ENCODE results near the gene INPP4B. TPM values are rescaled to one million over a fixed set of nuclear protein-coding genes. Genes with fewer than 3 reads are reported as not detected.
A peak's percentile ranks its signal among the peaks of the same experiment; 100 is the strongest.

The INPP4B gene
- total RNA-seq, 2 donors from 2014 or later: 18.1 to 19.6 TPM

GRCh38 chr4:142354794-142355420 is 491.2 kb downstream of the INPP4B start:
- DNase-seq (no peak), ATAC-seq (peak; percentile 34)
- intact Hi-C loops (cut with DNase I, micrococcal nuclease): loop anchor here in 1 of 2 donors (5.0 kb wide), 1 partner anchor 487 kb away; no protein-coding TSS in a partner anchor

- ATAC-seq: no peak
- no peak for DNase-seq
- intact Hi-C loops (cut with DNase I, micrococcal nuclease): loop anchor here in 1 of 2 donors (5.0 kb wide), 1 partner anchor 488 kb away; no protein-coding TSS in a partner anchor
Observed at GRCh38 chr4:142354041-142354440, 492.1 kb downstream of the INPP4B start.

- peak; percentile 35 for ATAC-seq
- no peak for DNase-seq
- intact Hi-C loops (cut with DNase I, micrococcal nuclease): loop anchor here in 1 of 2 donors (5.0 kb wide), 1 partner anchor 489 kb away; no protein-coding TSS in a partner anchor
Observed at GRCh38 chr4:142353149-142353738, 492.9 kb downstream of the INPP4B start.

GRCh38 chr4:142352712-142353111 is 493.4 kb downstream of the INPP4B start:
- intact Hi-C loops (cut with DNase I, micrococcal nuclease): loop anchor here in 1 of 2 donors (5.0 kb wide), 1 partner anchor 490 kb away; no protein-coding TSS in a partner anchor
- no peak for ATAC-seq
- DNase-seq: no peak

GRCh38 chr4:142351958-142352357 is 494.1 kb downstream of the INPP4B start:
- DNase-seq (no peak), ATAC-seq (no peak)
- intact Hi-C loops (cut with DNase I, micrococcal nuclease): loop anchor here in 1 of 2 donors (5.0 kb wide), 1 partner anchor 490 kb away; no protein-coding TSS in a partner anchor

- DNase-seq (peak; percentile 11 to 41), ATAC-seq (peak; percentile 90)
- intact Hi-C loops (cut with DNase I, micrococcal nuclease): loop anchor here in 1 of 2 donors (5.0 kb wide), 1 partner anchor 491 kb away; no protein-coding TSS in a partner anchor
Observed at GRCh38 chr4:142350871-142351270, 495.2 kb downstream of the INPP4B start.

GRCh38 chr4:142348613-142349021 is 497.5 kb downstream of the INPP4B start:
- ATAC-seq: peak; percentile 70
- no peak for DNase-seq

GRCh38 chr4:142347241-142347640 is 498.9 kb downstream of the INPP4B start:
- intact Hi-C loops (cut with DNase I, micrococcal nuclease): no loop called here
- DNase-seq: no peak
- ATAC-seq: peak; percentile 64

More at GRCh38 chr4:142348613-142349021, 497.5 kb downstream of the INPP4B start:
- intact Hi-C loops (cut with DNase I, micrococcal nuclease): no loop called here

GRCh38 chr4:142345924-142346323 is 500.2 kb downstream of the INPP4B start:
- no peak for DNase-seq
- ATAC-seq: no peak
- intact Hi-C loops (cut with DNase I, micrococcal nuclease): no loop called here

- no peak for DNase-seq
- no peak for ATAC-seq
- intact Hi-C loops (cut with DNase I, micrococcal nuclease): no loop called here
Observed at GRCh38 chr4:142341268-142341667, 504.8 kb downstream of the INPP4B start.

- no peak for DNase-seq
- no peak for ATAC-seq
- intact Hi-C loops (cut with DNase I, micrococcal nuclease): no loop called here
Observed at GRCh38 chr4:142339053-142339452, 507.0 kb downstream of the INPP4B start.

GRCh38 chr4:142336251-142336934 is 509.7 kb downstream of the INPP4B start:
- ATAC-seq (no peak), DNase-seq (no peak)
- intact Hi-C loops (cut with DNase I, micrococcal nuclease): no loop called here

GRCh38 chr4:142334931-142335330 is 511.2 kb downstream of the INPP4B start:
- intact Hi-C loops (cut with DNase I, micrococcal nuclease): no loop called here
- no peak for DNase-seq
- ATAC-seq: no peak

GRCh38 chr4:142331646-142332045 is 514.5 kb downstream of the INPP4B start:
- intact Hi-C loops (cut with DNase I, micrococcal nuclease): no loop called here
- ATAC-seq (no peak), DNase-seq (no peak)

GRCh38 chr4:142331132-142331531 is 515.0 kb downstream of the INPP4B start:
- DNase-seq (no peak), ATAC-seq (no peak)
- intact Hi-C loops (cut with DNase I, micrococcal nuclease): no loop called here

- intact Hi-C loops (cut with DNase I, micrococcal nuclease): no loop called here
- no peak for DNase-seq
- ATAC-seq: no peak
Observed at GRCh38 chr4:142330311-142330710, 515.8 kb downstream of the INPP4B start.

- no peak for DNase-seq
- ATAC-seq: no peak
- intact Hi-C loops (cut with DNase I, micrococcal nuclease): no loop called here
Observed at GRCh38 chr4:142329313-142329712, 516.8 kb downstream of the INPP4B start.

GRCh38 chr4:142326181-142326580 is 519.9 kb downstream of the INPP4B start:
- intact Hi-C loops (cut with DNase I, micrococcal nuclease): no loop called here
- ATAC-seq (no peak), DNase-seq (no peak)

- ATAC-seq (no peak), DNase-seq (no peak)
- intact Hi-C loops (cut with DNase I, micrococcal nuclease): no loop called here
Observed at GRCh38 chr4:142324572-142324971, 521.5 kb downstream of the INPP4B start.

GRCh38 chr4:142322996-142323395 is 523.1 kb downstream of the INPP4B start:
- DNase-seq: no peak
- no peak for ATAC-seq
- intact Hi-C loops (cut with DNase I, micrococcal nuclease): no loop called here
